Measurements from ENCODE around the gene SLC25A21. TPM values are rescaled to one million over a fixed set of nuclear protein-coding genes. Genes with fewer than 3 reads are reported as not detected.

The SLC25A21 gene
- total RNA-seq, 2 donors from 2014 or later, result not detected

GRCh38 chr14:36847366-36847765, 325.0 kb downstream of the SLC25A21 start:
- DNase-seq (ENCODE audit: low spot score in 2 of 2) (no peak), ATAC-seq (no peak)
- no peak overlapping the region for H3K27ac Mint-ChIP-seq
- peaks cover 0 to 7% of the 10 kb centered on the region in 2 donors for H3K9me3 Mint-ChIP-seq
- H3K36me3 Mint-ChIP-seq, result no peaks in the 10 kb centered on the region

GRCh38 chr14:36845356-36846012, 326.9 kb downstream of the SLC25A21 start:
- no peak for ATAC-seq
- Mint-ChIP-seq H3K36me3 (no peaks in the 10 kb centered on the region), H3K9me3 (peaks cover 0 to 7% of the 10 kb centered on the region in 2 donors)

GRCh38 chr14:36844443-36845195, 327.8 kb downstream of the SLC25A21 start:
- DNase-seq (ENCODE audit: low spot score in 2 of 2), result no peak
- Mint-ChIP-seq H3K36me3 (no peaks in the 10 kb centered on the region), H3K27ac (no peak overlapping the region), H3K9me3 (peaks cover 0 to 7% of the 10 kb centered on the region in 2 donors)
- no peak for ATAC-seq

More at GRCh38 chr14:36845356-36846012, 326.9 kb downstream of the SLC25A21 start:
- DNase-seq (ENCODE audit: low spot score in 2 of 2), result no peak
- no peak overlapping the region for H3K27ac Mint-ChIP-seq

GRCh38 chr14:36843410-36843809, 329.0 kb downstream of the SLC25A21 start:
- Mint-ChIP-seq H3K36me3 (no peaks in the 10 kb centered on the region), H3K9me3 (peaks cover 0 to 7% of the 10 kb centered on the region in 2 donors), H3K27ac (no peak overlapping the region)
- DNase-seq (ENCODE audit: low spot score in 2 of 2) (no peak), ATAC-seq (no peak)

- Mint-ChIP-seq H3K27ac (no peak overlapping the region), H3K9me3 (peaks cover 4 to 7% of the 10 kb centered on the region in 2 donors), H3K36me3 (no peaks in the 10 kb centered on the region)
- ATAC-seq (no peak), DNase-seq (ENCODE audit: low spot score in 2 of 2) (no peak)
Measured at GRCh38 chr14:36835128-36835527, 337.3 kb downstream of the SLC25A21 start.

- Mint-ChIP-seq H3K27ac (no peak overlapping the region), H3K9me3 (peaks cover 9 to 15% of the 10 kb centered on the region in 2 donors), H3K36me3 (no peaks in the 10 kb centered on the region)
- DNase-seq (ENCODE audit: low spot score in 2 of 2) (no peak), ATAC-seq (no peak)
Measured at GRCh38 chr14:36834293-36834692, 338.1 kb downstream of the SLC25A21 start.

- ATAC-seq (no peak), DNase-seq (ENCODE audit: low spot score in 2 of 2) (no peak)
- no peak overlapping the region for H3K27ac Mint-ChIP-seq
Measured at GRCh38 chr14:36829547-36829946, 342.9 kb downstream of the SLC25A21 start.

GRCh38 chr14:36827861-36828260, 344.5 kb downstream of the SLC25A21 start:
- no peaks in the 10 kb centered on the region for H3K36me3 Mint-ChIP-seq
- H3K27ac Mint-ChIP-seq, result no peak overlapping the region
- ATAC-seq (no peak), DNase-seq (ENCODE audit: low spot score in 2 of 2) (no peak)
- peaks cover 12 to 14% of the 10 kb centered on the region in 2 donors for H3K9me3 Mint-ChIP-seq

More at GRCh38 chr14:36829547-36829946, 342.9 kb downstream of the SLC25A21 start:
- Mint-ChIP-seq H3K36me3 (no peaks in the 10 kb centered on the region), H3K9me3 (peaks cover 12 to 14% of the 10 kb centered on the region in 2 donors)

- Mint-ChIP-seq H3K36me3 (no peaks in the 10 kb centered on the region), H3K27ac (no peak overlapping the region), H3K9me3 (peaks cover 12 to 14% of the 10 kb centered on the region in 2 donors)
- no peak for ATAC-seq
- no peak for DNase-seq (ENCODE audit: low spot score in 2 of 2)
Measured at GRCh38 chr14:36826614-36827013, 345.8 kb downstream of the SLC25A21 start.

- H3K36me3 Mint-ChIP-seq, result no peaks in the 10 kb centered on the region
- peaks cover 12% of the 10 kb centered on the region in 2 donors for H3K9me3 Mint-ChIP-seq
- no peak for DNase-seq (ENCODE audit: low spot score in 2 of 2)
- H3K27ac Mint-ChIP-seq, result no peak overlapping the region
- no peak for ATAC-seq
Measured at GRCh38 chr14:36824854-36825253, 347.6 kb downstream of the SLC25A21 start.

- H3K36me3 Mint-ChIP-seq, result no peaks in the 10 kb centered on the region
- ATAC-seq (no peak), DNase-seq (ENCODE audit: low spot score in 2 of 2) (no peak)
- no peak overlapping the region for H3K27ac Mint-ChIP-seq
- H3K9me3 Mint-ChIP-seq, result peaks cover 3 to 7% of the 10 kb centered on the region in 2 donors
Measured at GRCh38 chr14:36823651-36824050, 348.8 kb downstream of the SLC25A21 start.

- ATAC-seq (no peak), DNase-seq (ENCODE audit: low spot score in 2 of 2) (no peak)
- Mint-ChIP-seq H3K27ac (no peak overlapping the region), H3K9me3 (peaks cover 5 to 7% of the 10 kb centered on the region in 2 donors), H3K36me3 (no peaks in the 10 kb centered on the region)
Measured at GRCh38 chr14:36822685-36823084, 349.7 kb downstream of the SLC25A21 start.

- ATAC-seq (no peak), DNase-seq (ENCODE audit: low spot score in 2 of 2) (no peak)
- Mint-ChIP-seq H3K9me3 (peaks cover 0 to 5% of the 10 kb centered on the region in 2 donors), H3K36me3 (no peaks in the 10 kb centered on the region), H3K27ac (no peak overlapping the region)
Measured at GRCh38 chr14:36820901-36821300, 351.5 kb downstream of the SLC25A21 start.

GRCh38 chr14:36820111-36820709, 352.2 kb downstream of the SLC25A21 start:
- no peak for ATAC-seq
- Mint-ChIP-seq H3K9me3 (peaks cover 0 to 5% of the 10 kb centered on the region in 2 donors), H3K36me3 (no peaks in the 10 kb centered on the region), H3K27ac (no peak overlapping the region)
- no peak for DNase-seq (ENCODE audit: low spot score in 2 of 2)

GRCh38 chr14:36818794-36819384, 353.5 kb downstream of the SLC25A21 start:
- H3K36me3 Mint-ChIP-seq, result peaks cover 0 to 4% of the 10 kb centered on the region in 2 donors
- no peak overlapping the region for H3K27ac Mint-ChIP-seq
- peaks cover 3 to 9% of the 10 kb centered on the region in 2 donors for H3K9me3 Mint-ChIP-seq
- DNase-seq (ENCODE audit: low spot score in 2 of 2) (no peak), ATAC-seq (no peak)

GRCh38 chr14:36818246-36818645, 354.2 kb downstream of the SLC25A21 start:
- DNase-seq (ENCODE audit: low spot score in 2 of 2) (no peak), ATAC-seq (no peak)
- Mint-ChIP-seq H3K27ac (no peak overlapping the region), H3K9me3 (peaks cover 3 to 9% of the 10 kb centered on the region in 2 donors), H3K36me3 (peaks cover 0 to 4% of the 10 kb centered on the region in 2 donors)
